Smooth muscle cell (in vitro differentiated cells): ENCODE data around the gene DGCR8. TPM values are rescaled to one million over a fixed set of nuclear protein-coding genes. Genes with fewer than 3 reads are reported as not detected.

ENCODE experiments used
- DNase-seq: peaks from one replicate; lab custom pipeline; 2025; ENCODE audit not compliant: unreplicated experiment; lab: John Stamatoyannopoulos, UW
- H2AFZ ChIP-seq: fragments of 200-600 bp; sonication (generic); 2 replicates; pipeline ENCODE4 v1.6.0; 2016; ENCODE audit warnings: antibody characterized with exemption, low read depth, mild to moderate bottlenecking
- H3F3A ChIP-seq: fragments of 200-600 bp; sonication (generic); 2 replicates; pipeline ENCODE4 v1.6.0; 2017; ENCODE audit warnings: antibody characterized with exemption, low read depth
- H3K27ac ChIP-seq: fragments of 200-600 bp; sonication (generic); 2 replicates; pipeline ENCODE4 v1.5.1; 2016; ENCODE audit warnings: low read depth, mild to moderate bottlenecking
- H3K27me3 ChIP-seq: fragments of 200-600 bp; sonication (generic); 2 replicates; pipeline ENCODE4 v1.6.1; 2016; ENCODE audit warnings: low read depth, mild to moderate bottlenecking
- H3K36me3 ChIP-seq: fragments of 200-600 bp; sonication (generic); 2 replicates; pipeline ENCODE4 v1.5.1; 2016; ENCODE audit warnings: low read depth
- H3K4me1 ChIP-seq: fragments of 200-600 bp; sonication (generic); 2 replicates; pipeline ENCODE4 v1.5.1; 2016; ENCODE audit warnings: low read depth
- H3K4me2 ChIP-seq: fragments of 200-600 bp; sonication (generic); 2 replicates; pipeline ENCODE4 v1.6.0; 2016; ENCODE audit warnings: mild to moderate bottlenecking
- H3K4me3 ChIP-seq: fragments of 200-600 bp; sonication (generic); 2 replicates; pipeline ENCODE4 v1.5.1; 2016; ENCODE audit warnings: mild to moderate bottlenecking
- H3K79me2 ChIP-seq: fragments of 200-600 bp; sonication (generic); 2 replicates; pipeline ENCODE4 v1.6.0; 2016; ENCODE audit warnings: low read depth, mild to moderate bottlenecking
- H3K9ac ChIP-seq: fragments of 200-600 bp; sonication (generic); 2 replicates; pipeline ENCODE4 v1.6.0; 2016; ENCODE audit warnings: low read depth
- H3K9me3 ChIP-seq: fragments of 200-600 bp; sonication (generic); replicated peaks from 2 replicates; pipeline ENCODE4 v1.5.1; 2016; ENCODE audit warnings: low read depth
- H4K20me1 ChIP-seq: fragments of 200-600 bp; sonication (generic); 2 replicates; pipeline ENCODE4 v1.6.0; 2016; ENCODE audit warnings: low read depth
- WGBS: methylation state at CpG from one replicate; pipeline ENCODE4 v1.1.7; 2016; ENCODE audit warnings: low lambda C conversion rate; 5-methylcytosine and 5-hydroxymethylcytosine counted together
- polyA plus RNA-seq: library from polyadenylated mRNA; unstranded; fragments of >200 nt; fragmentation: Nextera tagmentation; extraction: Ambion mirVana; gene quantifications from 2 replicates; pipeline ENCODE4 v1.2.1, GENCODE V29; 2016
- total RNA-seq: library from RNA; depleted of rRNA; stranded (reverse); fragments of >200 nt; gene quantifications from 2 replicates; pipeline ENCODE4 v1.2.3, GENCODE V29; 2014
- TF ChIP-seq, protein P1 (sequence below): fragments of 200-600 bp; sonication (generic); IDR thresholded peaks from 2 replicates; pipeline ENCODE4 v1.5.1; 2017; ENCODE audit warnings: borderline replicate concordance, mild to moderate bottlenecking, antibody characterized with exemption; ENCODE audit not compliant: insufficient read depth, poor library complexity, severe bottlenecking

The DGCR8 gene
- total and polyA plus RNA-seq, 2 experiments from 2014 or later: 6.5 to 9.7 TPM

- no peaks in the 10 kb centered on the region for H3K4me1 ChIP-seq
- 93% methylated on average over 10 of the region's 10 CpGs for whole genome bisulfite sequencing
- H3K4me3 ChIP-seq: no peak overlapping the region
- H3K27me3 ChIP-seq: no peaks in the 10 kb centered on the region
- H3K9me3 ChIP-seq: no peaks in the 10 kb centered on the region
- peaks cover 8% of the 10 kb centered on the region for H4K20me1 ChIP-seq
- H3K9ac ChIP-seq: no peak overlapping the region
- no peaks in the 10 kb centered on the region for H3K79me2 ChIP-seq
- H3F3A ChIP-seq: no peaks in the 10 kb centered on the region
- no peaks in the 10 kb centered on the region for H3K36me3 ChIP-seq
- no peak for DNase-seq
- TF ChIP-seq, protein P1, sequence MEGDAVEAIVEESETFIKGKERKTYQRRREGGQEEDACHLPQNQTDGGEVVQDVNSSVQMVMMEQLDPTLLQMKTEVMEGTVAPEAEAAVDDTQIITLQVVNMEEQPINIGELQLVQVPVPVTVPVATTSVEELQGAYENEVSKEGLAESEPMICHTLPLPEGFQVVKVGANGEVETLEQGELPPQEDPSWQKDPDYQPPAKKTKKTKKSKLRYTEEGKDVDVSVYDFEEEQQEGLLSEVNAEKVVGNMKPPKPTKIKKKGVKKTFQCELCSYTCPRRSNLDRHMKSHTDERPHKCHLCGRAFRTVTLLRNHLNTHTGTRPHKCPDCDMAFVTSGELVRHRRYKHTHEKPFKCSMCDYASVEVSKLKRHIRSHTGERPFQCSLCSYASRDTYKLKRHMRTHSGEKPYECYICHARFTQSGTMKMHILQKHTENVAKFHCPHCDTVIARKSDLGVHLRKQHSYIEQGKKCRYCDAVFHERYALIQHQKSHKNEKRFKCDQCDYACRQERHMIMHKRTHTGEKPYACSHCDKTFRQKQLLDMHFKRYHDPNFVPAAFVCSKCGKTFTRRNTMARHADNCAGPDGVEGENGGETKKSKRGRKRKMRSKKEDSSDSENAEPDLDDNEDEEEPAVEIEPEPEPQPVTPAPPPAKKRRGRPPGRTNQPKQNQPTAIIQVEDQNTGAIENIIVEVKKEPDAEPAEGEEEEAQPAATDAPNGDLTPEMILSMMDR: no peak
- H3K4me2 ChIP-seq: no peak overlapping the region
- H2AFZ ChIP-seq: no peak overlapping the region
- H3K27ac ChIP-seq: no peak overlapping the region
Observed at GRCh38 chr22:20060700-20061480, 19.2 kb upstream of the DGCR8 start.

DNA sequence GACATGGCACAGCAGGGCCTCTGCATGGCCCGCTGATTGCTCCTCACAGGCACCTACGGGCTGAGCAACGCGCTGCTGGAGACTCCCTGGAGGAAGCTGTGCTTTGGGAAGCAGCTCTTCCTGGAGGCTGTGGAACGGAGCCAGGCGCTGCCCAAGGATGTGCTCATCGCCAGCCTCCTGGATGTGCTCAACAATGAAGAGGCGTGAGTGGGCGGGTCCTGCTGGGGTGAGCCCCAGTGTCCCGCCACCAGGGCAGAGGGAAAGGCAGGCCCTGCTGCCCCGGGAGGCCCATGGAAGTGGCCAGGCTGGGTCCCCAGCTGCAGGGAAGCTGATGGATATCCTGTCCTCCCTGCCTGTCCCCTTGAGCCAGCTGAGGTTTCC is 18.6 kb upstream of the DGCR8 start:
- H3K4me2 ChIP-seq: no peak overlapping the region
- H3K27ac ChIP-seq: no peak overlapping the region
- H2AFZ ChIP-seq: no peak overlapping the region
- no peaks in the 10 kb centered on the region for H3K79me2 ChIP-seq
- H3K27me3 ChIP-seq: no peaks in the 10 kb centered on the region
- H3K9me3 ChIP-seq: no peaks in the 10 kb centered on the region
- no peaks in the 10 kb centered on the region for H3K36me3 ChIP-seq
- TF ChIP-seq, protein P1: no peak
- H3K4me1 ChIP-seq: no peaks in the 10 kb centered on the region
- no peak overlapping the region for H3K9ac ChIP-seq
- no peaks in the 10 kb centered on the region for H3F3A ChIP-seq
- H4K20me1 ChIP-seq: peaks cover 8% of the 10 kb centered on the region
- 97% methylated on average over 11 of the region's 11 CpGs for WGBS
- no peak for DNase-seq
- no peak overlapping the region for H3K4me3 ChIP-seq

DNA sequence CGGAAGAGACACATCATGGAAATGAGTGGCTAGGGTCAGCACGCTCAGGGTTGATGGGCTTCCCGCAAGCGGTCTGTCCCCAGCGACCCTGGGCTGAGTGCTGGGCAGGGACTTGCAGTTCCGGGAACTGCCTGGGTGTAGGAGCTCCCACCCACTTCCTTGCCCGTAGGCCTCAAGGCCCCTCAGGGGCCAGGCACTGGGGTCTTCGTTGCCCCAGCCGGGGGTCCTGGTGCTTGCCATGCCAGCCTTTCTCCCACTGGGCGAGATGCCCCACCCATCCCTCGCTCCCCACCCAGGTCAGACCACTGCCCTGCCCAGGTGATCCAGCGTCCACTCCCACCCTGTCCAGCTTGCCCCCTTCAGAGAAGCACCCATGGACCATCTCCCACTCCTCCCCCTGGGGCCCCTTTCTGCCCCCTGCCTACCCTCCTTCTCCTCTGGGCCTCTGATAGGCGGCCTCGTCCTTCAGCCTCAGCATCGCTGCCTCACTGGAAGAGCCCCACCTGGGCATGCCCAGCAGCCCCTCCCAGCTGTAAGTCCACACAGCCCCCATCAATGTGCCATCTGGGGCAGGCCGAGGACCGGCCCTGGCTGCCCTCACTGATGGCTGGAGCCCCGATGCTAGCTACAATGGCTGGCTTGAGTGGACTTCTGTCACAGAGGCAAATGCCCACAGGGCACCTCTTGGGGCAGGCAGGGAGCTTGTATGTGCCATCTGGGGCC is 17.8 kb upstream of the DGCR8 start:
- H3K4me3 ChIP-seq: no peak overlapping the region
- TF ChIP-seq, protein P1: no peak
- H3K4me1 ChIP-seq: no peaks in the 10 kb centered on the region
- peaks cover 8% of the 10 kb centered on the region for H4K20me1 ChIP-seq
- no peak overlapping the region for H3K4me2 ChIP-seq
- H3K79me2 ChIP-seq: no peaks in the 10 kb centered on the region
- H3K36me3 ChIP-seq: no peaks in the 10 kb centered on the region
- no peaks in the 10 kb centered on the region for H3F3A ChIP-seq
- DNase-seq: no peak
- no peak overlapping the region for H3K9ac ChIP-seq
- H3K9me3 ChIP-seq: no peaks in the 10 kb centered on the region
- H3K27me3 ChIP-seq: no peaks in the 10 kb centered on the region
- WGBS: 96% methylated on average over 16 of the region's 18 CpGs
- H3K27ac ChIP-seq: no peak overlapping the region
- no peak overlapping the region for H2AFZ ChIP-seq
